HepG2 (cell line): ENCODE data around the gene RBBP8NL.

Source experiments
- EHMT2 ChIP-seq: fragments of 200-600 bp; sonication (generic); IDR thresholded peaks from 2 replicates; pipeline ENCODE4 v1.7.0; 2017; ENCODE audit warnings: antibody characterized with exemption, low read depth, low read length, borderline replicate concordance
- EP300 ChIP-seq, 3 experiments: sonication (generic) in 1 of 3; formaldehyde crosslinking in 1 of 3; IDR thresholded peaks; 2 replicates each; pipeline versions ENCODE4 v1.5.1 to v1.6.1; 2011 to 2020; ENCODE audit warnings: low read depth in 2 of 3, low read length in 2 of 3, borderline replicate concordance in 1 of 3, improper control_type of control experiment in 1 of 3, mild to moderate bottlenecking in 1 of 3, missing genetic modification reagents in 1 of 3, moderate library complexity in 1 of 3
- MAZ ChIP-seq, 2 experiments: sonication (generic) in 1 of 2; formaldehyde crosslinking in 1 of 2; IDR thresholded peaks; 2 replicates each; pipeline versions ENCODE4 v1.5.0 to v1.6.1; 2012 to 2020; ENCODE audit warnings: low read depth in 2 of 2, mild to moderate bottlenecking in 2 of 2, borderline replicate concordance in 1 of 2, improper control_type of control experiment in 1 of 2, low read length in 1 of 2, missing genetic modification reagents in 1 of 2, moderate library complexity in 1 of 2
- ZKSCAN1 ChIP-seq: fragments of 150-350 bp; IDR thresholded peaks from 2 replicates; pipeline ENCODE4 v1.6.1; 2014; ENCODE audit warnings: low read length
- ZNF124 ChIP-seq: sonication (generic); formaldehyde crosslinking; IDR thresholded peaks from 2 replicates; pipeline ENCODE4 v1.4.0; 2020; ENCODE audit warnings: missing genetic modification reagents
- ZNF674 ChIP-seq: sonication (generic); formaldehyde crosslinking; IDR thresholded peaks from 2 replicates; pipeline ENCODE4 v1.5.0; 2020; ENCODE audit warnings: low read depth, mild to moderate bottlenecking, missing genetic modification reagents
- TF ChIP-seq, protein P1 (sequence below): sonication (generic); formaldehyde crosslinking; IDR thresholded peaks from 2 replicates; pipeline ENCODE4 v1.5.0; 2020; ENCODE audit warnings: mild to moderate bottlenecking, missing genetic modification reagents, moderate library complexity

DNA sequence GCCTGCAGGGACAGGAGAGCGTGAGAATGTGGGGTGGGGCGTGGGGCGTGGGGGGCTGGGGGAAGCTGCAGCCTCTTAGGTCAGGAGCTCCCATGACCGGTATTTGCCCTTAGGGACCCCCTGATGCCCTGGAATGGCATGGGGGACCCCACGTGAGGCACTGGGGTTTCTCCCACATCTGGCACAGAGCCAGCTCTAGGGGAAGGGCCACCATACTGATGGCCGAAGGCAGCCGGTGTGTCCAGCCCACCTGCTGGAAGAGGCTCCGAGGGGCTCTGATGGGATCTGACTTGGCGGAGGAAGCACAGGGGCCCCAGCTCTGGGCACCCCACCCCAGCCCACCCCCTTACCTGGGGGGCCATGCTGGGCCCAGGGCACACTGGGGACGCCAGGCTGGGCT is 37.7 kb upstream of the RBBP8NL start:
- TF ChIP-seq EHMT2 (no peak), ZNF124 (CRISPR knock-in tag) (no peak), ZNF674 (CRISPR knock-in tag) (no peak), EP300 (IDR thresholded peaks at IDR 0.05; ENCODE audit: low read depth in 2 of 2, low read length in 2 of 2) (no peak), EP300 (CRISPR knock-in tag; IDR thresholded peaks at IDR 0.05; ENCODE audit: borderline replicate concordance) (no peak), MAZ (IDR thresholded peaks at IDR 0.05; ENCODE audit: borderline replicate concordance, low read depth, low read length) (no peak), MAZ (CRISPR knock-in tag; IDR thresholded peaks at IDR 0.05; ENCODE audit: low read depth) (no peak), ZKSCAN1 (no peak)
- TF ChIP-seq, protein P1, sequence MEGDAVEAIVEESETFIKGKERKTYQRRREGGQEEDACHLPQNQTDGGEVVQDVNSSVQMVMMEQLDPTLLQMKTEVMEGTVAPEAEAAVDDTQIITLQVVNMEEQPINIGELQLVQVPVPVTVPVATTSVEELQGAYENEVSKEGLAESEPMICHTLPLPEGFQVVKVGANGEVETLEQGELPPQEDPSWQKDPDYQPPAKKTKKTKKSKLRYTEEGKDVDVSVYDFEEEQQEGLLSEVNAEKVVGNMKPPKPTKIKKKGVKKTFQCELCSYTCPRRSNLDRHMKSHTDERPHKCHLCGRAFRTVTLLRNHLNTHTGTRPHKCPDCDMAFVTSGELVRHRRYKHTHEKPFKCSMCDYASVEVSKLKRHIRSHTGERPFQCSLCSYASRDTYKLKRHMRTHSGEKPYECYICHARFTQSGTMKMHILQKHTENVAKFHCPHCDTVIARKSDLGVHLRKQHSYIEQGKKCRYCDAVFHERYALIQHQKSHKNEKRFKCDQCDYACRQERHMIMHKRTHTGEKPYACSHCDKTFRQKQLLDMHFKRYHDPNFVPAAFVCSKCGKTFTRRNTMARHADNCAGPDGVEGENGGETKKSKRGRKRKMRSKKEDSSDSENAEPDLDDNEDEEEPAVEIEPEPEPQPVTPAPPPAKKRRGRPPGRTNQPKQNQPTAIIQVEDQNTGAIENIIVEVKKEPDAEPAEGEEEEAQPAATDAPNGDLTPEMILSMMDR (CRISPR knock-in tag), result no peak
